GM19025 (cell line): Measurements from ENCODE around the gene SLC25A25.
A peak's percentile ranks its signal among the peaks of the same experiment; 100 is the strongest.
"Not testable (repeated sequence)": the region's sequence is repeated elsewhere in the genome, so short reads cannot be mapped to it uniquely, and the experiment has no call there.

Source experiments
- ATAC-seq: cut with Tn5 transposase; IDR thresholded peaks from one replicate; pipeline ENCODE4 v1.9.1; 2021; ENCODE audit warnings: mild to moderate bottlenecking, low read depth, moderate library complexity; ENCODE audit not compliant: unreplicated experiment

SLC25A25 gene

GRCh38 chr9:128121924-128122808 is 54.1 kb downstream of the SLC25A25 start:
- no peak for ATAC-seq

DNA sequence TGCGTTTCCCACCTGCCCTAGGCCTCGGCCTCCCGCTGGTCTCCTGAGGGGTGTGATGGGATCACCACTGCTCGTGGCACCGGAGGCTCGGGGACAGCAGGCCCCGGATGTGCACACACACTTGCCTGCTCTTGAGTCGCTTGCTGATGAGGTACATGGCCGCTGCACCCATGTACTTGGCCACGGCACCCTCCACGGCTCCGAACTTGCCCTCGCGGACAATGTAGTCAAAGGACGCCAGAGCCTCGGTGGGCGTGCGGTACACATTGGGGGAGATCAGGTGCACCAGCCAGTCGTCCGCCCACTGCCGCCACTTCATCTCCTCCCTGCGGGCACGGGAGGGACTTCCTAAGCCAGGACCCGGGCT is 54.8 kb downstream of the SLC25A25 start:
- no peak for ATAC-seq

DNA sequence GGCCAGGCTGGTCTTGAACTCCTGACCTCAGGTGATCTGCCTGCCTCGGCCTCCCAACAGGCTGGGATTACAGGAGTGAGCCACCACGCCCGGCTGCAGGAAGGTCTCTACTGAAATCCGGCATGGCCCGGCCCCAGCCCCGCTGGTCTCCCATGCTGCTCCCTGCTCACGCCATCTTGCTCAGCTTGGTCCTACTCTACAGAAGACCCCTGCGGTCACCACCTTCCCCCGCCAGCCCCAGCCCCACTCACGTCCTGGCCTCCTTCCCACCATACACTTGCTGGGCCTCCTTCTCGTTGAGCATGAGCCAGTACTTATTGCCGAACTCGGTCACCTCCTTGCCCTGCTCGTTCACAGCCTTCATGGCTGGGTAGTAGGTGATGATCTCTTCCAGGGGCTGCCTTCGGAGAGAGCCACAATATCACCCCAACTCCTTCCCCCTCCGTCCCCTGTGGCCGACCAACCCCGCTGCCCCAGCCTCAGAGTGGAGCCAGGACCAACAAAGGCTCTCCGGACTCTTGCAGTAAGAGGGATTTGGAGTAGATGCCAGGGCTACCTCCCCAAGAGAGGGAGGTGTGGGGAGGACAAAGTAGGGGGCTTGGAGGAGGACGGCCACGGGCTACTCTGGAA is 55.5 kb downstream of the SLC25A25 start:
- no peak for ATAC-seq

- ATAC-seq: no peak
Observed at GRCh38 chr9:128124451-128124850, 56.4 kb downstream of the SLC25A25 start.

GRCh38 chr9:128124873-128125579 is 57.0 kb downstream of the SLC25A25 start:
- ATAC-seq: no peak

GRCh38 chr9:128125580-128126354 is 57.7 kb downstream of the SLC25A25 start:
- no peak for ATAC-seq

DNA sequence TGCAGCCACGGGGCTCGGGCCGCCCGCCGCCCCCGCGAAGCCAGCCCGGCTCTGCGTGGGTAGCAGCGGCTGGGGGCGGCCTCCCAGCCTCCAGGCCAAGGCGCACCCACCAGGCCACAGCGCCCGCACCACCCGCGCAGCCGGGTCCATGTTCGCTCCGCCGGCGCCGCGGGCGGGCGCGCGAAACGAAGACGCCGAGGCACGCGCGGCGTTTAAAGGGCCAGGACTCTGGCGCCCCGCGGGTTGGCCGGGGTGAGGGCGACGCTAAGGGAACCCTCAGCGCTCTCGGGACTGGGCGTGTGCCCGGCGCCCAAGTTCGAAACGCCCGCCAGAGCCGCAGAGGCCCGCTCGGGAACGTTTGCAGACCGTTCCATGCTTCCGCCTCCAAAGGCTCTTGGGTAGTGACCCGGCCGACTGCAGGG is 59.5 kb downstream of the SLC25A25 start, which contains the start of gene PTGES2:
Gene PTGES2, minus strand, starts transcription at position 162 of the 422 bp plus-strand sequence. Its CDS starts 12 bp downstream, at position 150.
- peak; percentile 52 for ATAC-seq

- ATAC-seq: peak; percentile 48
Observed at GRCh38 chr9:128127990-128128835, 60.2 kb downstream of the SLC25A25 start.

GRCh38 chr9:128128836-128129590 is 61.0 kb downstream of the SLC25A25 start:
- no peak for ATAC-seq

- ATAC-seq: not testable (repeated sequence)
Observed at GRCh38 chr9:128129976-128130590, 62.1 kb downstream of the SLC25A25 start.

- ATAC-seq: not testable (repeated sequence)
Observed at GRCh38 chr9:128130651-128131050, 62.6 kb downstream of the SLC25A25 start.

GRCh38 chr9:128131346-128131745 is 63.3 kb downstream of the SLC25A25 start:
- not testable (repeated sequence) for ATAC-seq

DNA sequence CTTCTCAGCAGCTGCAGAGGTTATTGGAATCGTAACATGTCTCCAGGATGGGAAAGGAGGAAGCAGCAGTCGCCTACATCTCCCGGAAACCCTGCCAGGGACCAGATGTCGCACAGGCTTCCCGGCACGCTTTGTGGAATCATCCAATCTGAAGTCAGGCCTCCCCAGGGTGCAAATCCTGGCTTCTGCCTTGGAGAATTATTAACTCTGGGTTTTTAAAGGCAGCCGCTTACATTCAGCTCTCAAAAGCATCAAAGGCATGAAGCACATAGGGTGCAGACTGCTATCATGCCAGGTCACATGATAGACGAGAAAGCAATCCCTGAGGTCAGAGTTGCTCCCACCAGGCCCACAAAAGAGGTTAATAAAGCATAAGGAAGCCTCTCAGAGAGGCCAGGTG is 64.1 kb downstream of the SLC25A25 start:
- ATAC-seq: not testable (repeated sequence)

DNA sequence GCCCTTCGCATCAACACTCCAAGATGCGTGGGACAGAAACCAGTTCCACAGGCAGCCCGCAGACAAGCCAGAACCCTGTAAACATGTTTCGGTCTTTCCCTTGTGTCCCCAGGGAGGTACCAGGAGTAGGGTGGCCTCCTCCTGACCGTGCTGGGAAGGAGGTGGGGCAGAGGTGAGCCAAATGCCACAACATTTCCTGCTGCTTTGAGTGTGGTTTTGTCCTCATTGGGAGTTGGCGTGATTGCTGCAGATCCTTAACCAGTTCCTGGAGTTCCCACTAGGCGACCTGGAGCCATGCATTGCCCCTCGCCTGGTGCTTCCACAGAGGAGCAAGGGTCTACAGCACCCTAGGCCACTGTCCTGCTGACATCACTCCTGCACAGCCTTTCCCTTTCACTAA is 67.5 kb downstream of the SLC25A25 start:
- not testable (repeated sequence) for ATAC-seq

DNA sequence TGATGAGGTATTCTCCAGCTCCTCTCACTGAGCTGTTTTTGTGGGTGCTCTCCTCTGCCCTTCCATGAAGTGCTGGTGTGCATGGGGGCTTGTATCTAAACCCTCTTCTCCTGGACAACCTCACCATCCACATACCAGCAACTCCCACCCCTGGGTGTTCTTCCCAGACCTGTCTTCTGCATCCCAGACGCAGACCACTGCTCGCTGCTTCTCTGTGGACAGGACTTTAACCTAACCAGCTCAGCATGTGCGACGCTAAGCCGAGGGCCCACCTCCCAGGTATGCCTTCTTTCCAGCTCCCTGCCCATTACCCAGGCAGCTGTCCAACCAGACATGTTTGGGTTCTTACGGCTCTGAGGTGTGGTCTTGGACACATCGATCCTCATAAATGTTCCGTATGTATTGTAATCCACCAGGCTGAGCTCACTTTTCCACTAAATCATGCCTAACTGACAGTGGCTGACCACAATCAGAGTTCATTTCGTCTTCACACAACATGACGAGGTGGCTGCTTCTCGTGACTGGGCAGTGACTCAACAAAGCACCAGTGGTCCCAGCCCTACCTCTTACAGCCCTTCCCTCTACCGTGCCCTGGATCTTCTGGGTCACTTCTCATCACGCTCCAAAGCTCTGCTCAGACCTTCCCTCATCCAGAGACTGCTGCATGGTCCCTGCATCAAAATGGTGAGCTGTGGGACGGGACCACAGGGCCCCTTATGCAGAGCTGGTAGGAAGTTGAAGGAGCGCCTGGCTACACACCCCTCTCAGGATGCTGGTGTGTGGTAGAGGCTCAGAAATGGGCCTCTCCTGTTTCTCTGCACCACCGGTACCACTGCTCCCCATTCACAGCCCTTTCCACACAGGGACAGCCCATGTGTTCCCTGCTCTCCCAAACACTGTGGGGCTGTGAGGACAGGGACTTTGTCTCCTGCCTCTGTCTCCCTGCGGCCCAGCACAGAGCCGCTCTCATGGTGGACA is 69.1 kb downstream of the SLC25A25 start:
- ATAC-seq: no peak

DNA sequence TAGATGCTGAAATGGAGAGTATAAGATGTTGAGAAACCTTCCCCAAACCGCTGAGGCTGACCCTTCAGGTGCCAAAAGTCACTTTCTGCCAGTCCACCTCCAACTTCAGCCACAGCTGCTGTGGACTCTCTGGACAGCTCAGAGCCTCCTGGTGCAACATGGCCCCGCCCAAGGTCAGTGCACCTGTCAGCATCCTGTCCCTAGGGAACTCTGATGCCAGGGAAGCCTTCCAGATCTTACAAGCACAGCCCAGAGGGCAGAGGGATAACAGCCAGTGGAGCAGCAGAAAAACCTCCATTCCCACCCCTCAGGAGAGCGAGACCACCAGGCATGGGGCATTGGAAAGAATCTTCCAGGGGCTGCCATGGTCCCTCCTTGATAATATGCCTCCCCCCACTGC is 70.0 kb downstream of the SLC25A25 start:
- ATAC-seq: no peak

DNA sequence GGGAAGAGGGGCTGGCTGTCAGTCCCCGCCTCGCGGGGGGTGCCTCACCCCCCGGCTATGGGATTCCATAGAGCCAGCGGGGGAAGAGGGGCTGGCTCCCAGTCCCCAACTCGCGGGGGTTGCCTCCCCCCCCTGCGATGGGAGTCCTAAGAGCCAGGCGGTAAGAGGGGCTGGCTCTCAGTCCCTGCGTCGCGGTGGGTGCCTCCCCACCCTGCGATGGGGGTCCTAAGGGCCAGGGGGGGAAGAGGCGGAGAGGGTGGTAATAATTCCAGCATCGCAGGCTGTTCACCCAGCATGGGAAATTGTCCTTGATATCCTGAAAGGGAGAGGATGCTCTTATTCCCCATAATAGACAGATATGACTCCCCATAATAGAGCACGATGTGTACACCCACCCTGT is 71.6 kb downstream of the SLC25A25 start:
- ATAC-seq: no peak
